ENCODE results near the gene RAP1GDS1. TPM values are rescaled to one million over a fixed set of nuclear protein-coding genes. Genes with fewer than 3 reads are reported as not detected.

Gene RAP1GDS1
- total RNA-seq, 1 donor from 2014 or later, result 31.6 TPM

DNA sequence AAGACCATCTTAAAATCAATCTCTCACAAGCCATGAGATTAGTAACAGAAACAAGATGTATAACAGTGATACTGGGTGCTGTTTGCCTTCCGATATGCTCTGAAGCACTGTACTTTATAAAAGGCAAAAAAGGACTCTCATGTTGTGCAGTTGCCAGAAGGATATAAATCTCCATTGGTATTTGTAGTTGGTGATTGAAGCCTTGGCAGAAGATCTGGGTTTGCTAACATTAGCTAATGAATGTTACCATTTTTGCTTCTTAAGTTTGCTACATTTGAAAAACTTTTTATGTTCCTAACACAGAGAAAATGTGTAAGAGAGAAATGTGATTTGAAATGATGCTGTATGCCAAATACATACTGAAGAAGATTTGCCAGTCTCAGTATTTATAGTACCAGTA, 44.4 kb downstream of the RAP1GDS1 start:
- Mint-ChIP-seq H3K4me3 (no peak overlapping the region), H3K9me3 (peaks cover 11% of the 10 kb centered on the region), H3K4me1 (ENCODE audit: unreplicated experiment) (no peaks in the 10 kb centered on the region), H3K36me3 (peaks cover 16% of the 10 kb centered on the region), H3K27me3 (no peaks in the 10 kb centered on the region), H3K27ac (no peak overlapping the region)
- TF ChIP-seq, protein P1, sequence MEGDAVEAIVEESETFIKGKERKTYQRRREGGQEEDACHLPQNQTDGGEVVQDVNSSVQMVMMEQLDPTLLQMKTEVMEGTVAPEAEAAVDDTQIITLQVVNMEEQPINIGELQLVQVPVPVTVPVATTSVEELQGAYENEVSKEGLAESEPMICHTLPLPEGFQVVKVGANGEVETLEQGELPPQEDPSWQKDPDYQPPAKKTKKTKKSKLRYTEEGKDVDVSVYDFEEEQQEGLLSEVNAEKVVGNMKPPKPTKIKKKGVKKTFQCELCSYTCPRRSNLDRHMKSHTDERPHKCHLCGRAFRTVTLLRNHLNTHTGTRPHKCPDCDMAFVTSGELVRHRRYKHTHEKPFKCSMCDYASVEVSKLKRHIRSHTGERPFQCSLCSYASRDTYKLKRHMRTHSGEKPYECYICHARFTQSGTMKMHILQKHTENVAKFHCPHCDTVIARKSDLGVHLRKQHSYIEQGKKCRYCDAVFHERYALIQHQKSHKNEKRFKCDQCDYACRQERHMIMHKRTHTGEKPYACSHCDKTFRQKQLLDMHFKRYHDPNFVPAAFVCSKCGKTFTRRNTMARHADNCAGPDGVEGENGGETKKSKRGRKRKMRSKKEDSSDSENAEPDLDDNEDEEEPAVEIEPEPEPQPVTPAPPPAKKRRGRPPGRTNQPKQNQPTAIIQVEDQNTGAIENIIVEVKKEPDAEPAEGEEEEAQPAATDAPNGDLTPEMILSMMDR (conservative IDR thresholded peaks at IDR 0.05), result no peak
- no peak for DNase-seq (ENCODE audit: extremely low spot score, unreplicated experiment)

GRCh38 chr4:98310867-98311266, 49.7 kb downstream of the RAP1GDS1 start:
- Mint-ChIP-seq H3K27me3 (no peaks in the 10 kb centered on the region), H3K27ac (no peak overlapping the region), H3K36me3 (no peaks in the 10 kb centered on the region), H3K4me3 (no peak overlapping the region), H3K4me1 (ENCODE audit: unreplicated experiment) (no peaks in the 10 kb centered on the region), H3K9me3 (no peaks in the 10 kb centered on the region)
- TF ChIP-seq, protein P1 (conservative IDR thresholded peaks at IDR 0.05), result no peak
- no peak for DNase-seq (ENCODE audit: extremely low spot score, unreplicated experiment)

GRCh38 chr4:98311656-98312055, 50.5 kb downstream of the RAP1GDS1 start:
- Mint-ChIP-seq H3K4me1 (ENCODE audit: unreplicated experiment) (no peaks in the 10 kb centered on the region), H3K9me3 (no peaks in the 10 kb centered on the region), H3K36me3 (no peaks in the 10 kb centered on the region), H3K4me3 (no peak overlapping the region), H3K27me3 (no peaks in the 10 kb centered on the region), H3K27ac (no peak overlapping the region)
- DNase-seq (ENCODE audit: extremely low spot score, unreplicated experiment), result no peak
- TF ChIP-seq, protein P1 (conservative IDR thresholded peaks at IDR 0.05), result no peak

GRCh38 chr4:98314791-98315565, 53.8 kb downstream of the RAP1GDS1 start:
- peaks cover 9% of the 10 kb centered on the region for H3K9me3 Mint-ChIP-seq
- H3K4me3 Mint-ChIP-seq, result no peak overlapping the region
- H3K36me3 Mint-ChIP-seq, result peaks cover 12% of the 10 kb centered on the region
- no peak for DNase-seq (ENCODE audit: extremely low spot score, unreplicated experiment)
- TF ChIP-seq, protein P1 (conservative IDR thresholded peaks at IDR 0.05), result no peak
- H3K4me1 Mint-ChIP-seq (ENCODE audit: unreplicated experiment), result no peaks in the 10 kb centered on the region
- no peak overlapping the region for H3K27ac Mint-ChIP-seq
- no peaks in the 10 kb centered on the region for H3K27me3 Mint-ChIP-seq

DNA sequence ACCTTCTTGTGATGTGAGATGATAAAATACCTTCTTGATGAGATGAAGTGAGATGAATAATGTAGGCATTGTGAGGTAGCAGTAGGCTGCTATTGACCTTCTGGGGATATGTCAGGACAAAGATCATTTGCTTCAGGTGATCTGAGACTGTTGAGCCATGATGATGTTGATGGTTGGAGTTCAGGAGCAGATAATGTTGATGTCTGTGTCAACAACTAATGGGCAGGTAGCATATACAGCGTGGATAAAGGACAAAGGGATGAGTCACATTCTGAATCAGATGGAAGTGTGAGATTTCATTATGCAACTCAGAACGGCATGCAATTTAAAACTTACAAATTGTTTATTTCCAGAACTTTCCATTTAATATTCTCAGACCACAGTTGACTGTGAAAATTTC, 57.3 kb downstream of the RAP1GDS1 start:
- DNase-seq (ENCODE audit: extremely low spot score, unreplicated experiment), result no peak
- no peak overlapping the region for H3K27ac Mint-ChIP-seq
- no peaks in the 10 kb centered on the region for H3K4me1 Mint-ChIP-seq (ENCODE audit: unreplicated experiment)
- peaks cover 9% of the 10 kb centered on the region for H3K9me3 Mint-ChIP-seq
- no peak overlapping the region for H3K4me3 Mint-ChIP-seq
- no peaks in the 10 kb centered on the region for H3K27me3 Mint-ChIP-seq
- TF ChIP-seq, protein P1 (conservative IDR thresholded peaks at IDR 0.05), result no peak
- H3K36me3 Mint-ChIP-seq, result peaks cover 16% of the 10 kb centered on the region

Measured in type B pancreatic cell (in vitro differentiated cells).